Caco-2 (cell line): Measurements from ENCODE around the gene TMC1. TPM values are rescaled to one million over a fixed set of nuclear protein-coding genes. Genes with fewer than 3 reads are reported as not detected.

Experiments
- BruUV-seq: library from RNA; stranded (reverse); fragments of 400-500 nt; replicated peaks from 2 replicates; lab custom pipeline; 2021; lab: Mats Ljungman, UMichigan
- CTCF ChIA-PET: fragments of 300-600 bp; sonication (Branson Sonifier 250); formaldehyde crosslinking; loops from one replicate; lab custom pipeline; 2022; ENCODE audit warnings: antibody characterized with exemption; lab: Charles Lee
- POLR2A ChIA-PET: fragments of 300-600 bp; sonication (Branson Sonifier 250); formaldehyde crosslinking; loops from one replicate; lab custom pipeline; 2022; ENCODE audit warnings: antibody characterized with exemption; lab: Charles Lee
- DNase-seq, 2 experiments: peaks; one replicate each; pipeline versions ENCODE4 v3.0.0 to v3.0.0-alpha.2; 2020 to 2022
- H3K27me3 ChIP-seq: replicated peaks from 2 replicates; pipeline ENCODE4 v1.6.0; 2011; ENCODE audit warnings: low read length; ENCODE audit not compliant: control insufficient read depth, insufficient read depth
- H3K36me3 ChIP-seq: 2 replicates; pipeline ENCODE4 v1.5.1; 2011; ENCODE audit warnings: low read length; ENCODE audit not compliant: control insufficient read depth, insufficient read depth
- H3K4me1 ChIP-seq: fragments of 250-450 bp; sonication (Bioruptor Pico); 2 replicates; pipeline ENCODE4 v1.5.1; 2020; ENCODE audit warnings: mild to moderate bottlenecking
- H3K4me3 ChIP-seq: 2 replicates; pipeline ENCODE4 v1.5.1; 2011; ENCODE audit warnings: low read depth, mild to moderate bottlenecking, control low read depth, low read length
- H3K9me3 ChIP-seq: fragments of 250-450 bp; sonication (Bioruptor Pico); 2 replicates; pipeline ENCODE4 v1.5.1; 2020; ENCODE audit warnings: mild to moderate bottlenecking, moderate library complexity
- H3K27ac Mint-ChIP-seq: one replicate; pipeline ENCODE4 v1.8.0; 2022; ENCODE audit warnings: mixed read lengths; ENCODE audit not compliant: unreplicated experiment
- H3K27me3 Mint-ChIP-seq: one replicate; pipeline ENCODE4 v1.8.0; 2022; ENCODE audit warnings: mixed read lengths; ENCODE audit not compliant: insufficient read depth, unreplicated experiment
- H3K36me3 Mint-ChIP-seq: one replicate; pipeline ENCODE4 v1.8.0; 2022; ENCODE audit warnings: mild to moderate bottlenecking, mixed read lengths; ENCODE audit not compliant: insufficient read depth, unreplicated experiment
- H3K4me1 Mint-ChIP-seq: one replicate; pipeline ENCODE4 v1.8.0; 2022; ENCODE audit warnings: low read depth, mixed read lengths; ENCODE audit not compliant: unreplicated experiment
- H3K4me3 Mint-ChIP-seq: one replicate; pipeline ENCODE4 v1.8.0; 2022; ENCODE audit warnings: mild to moderate bottlenecking, moderate library complexity, mixed read lengths; ENCODE audit not compliant: unreplicated experiment
- H3K9me3 Mint-ChIP-seq: one replicate; pipeline ENCODE4 v1.8.0; 2022; ENCODE audit warnings: mixed read lengths; ENCODE audit not compliant: unreplicated experiment
- CTCF ChIP-seq, 2 experiments: fragments of 200-600 bp in 1 of 2; IDR thresholded peaks; 1 replicate in 1 of 2; 2 replicates in 1 of 2; pipeline versions ENCODE4 v1.5.1 to v1.8.0; 2011 to 2022; ENCODE audit warnings: antibody characterized with exemption in 1 of 2, control low read depth in 1 of 2, inconsistent platforms in 1 of 2, low read depth in 1 of 2, low read length in 1 of 2, mild to moderate bottlenecking in 1 of 2, moderate library complexity in 1 of 2; ENCODE audit not compliant: insufficient read depth in 1 of 2, severe bottlenecking in 1 of 2, unreplicated experiment in 1 of 2
- intact Hi-C: fragments of 100-400 bp; cut with micrococcal nuclease; formaldehyde crosslinking; loops from one replicate; pipeline ENCODE4 v1.10.0; 2022; ENCODE audit not compliant: unreplicated experiment
- total RNA-seq: library from RNA; stranded (reverse); gene quantifications from 2 replicates; pipeline ENCODE4 v1.2.3, GENCODE V29; 2022

Gene TMC1
- total RNA-seq, 1 experiment from 2014 or later = not detected

GRCh38 chr9:72579190-72579589 lies 57.8 kb downstream of the TMC1 start:
- H3K4me3 Mint-ChIP-seq = no peak overlapping the region

DNA sequence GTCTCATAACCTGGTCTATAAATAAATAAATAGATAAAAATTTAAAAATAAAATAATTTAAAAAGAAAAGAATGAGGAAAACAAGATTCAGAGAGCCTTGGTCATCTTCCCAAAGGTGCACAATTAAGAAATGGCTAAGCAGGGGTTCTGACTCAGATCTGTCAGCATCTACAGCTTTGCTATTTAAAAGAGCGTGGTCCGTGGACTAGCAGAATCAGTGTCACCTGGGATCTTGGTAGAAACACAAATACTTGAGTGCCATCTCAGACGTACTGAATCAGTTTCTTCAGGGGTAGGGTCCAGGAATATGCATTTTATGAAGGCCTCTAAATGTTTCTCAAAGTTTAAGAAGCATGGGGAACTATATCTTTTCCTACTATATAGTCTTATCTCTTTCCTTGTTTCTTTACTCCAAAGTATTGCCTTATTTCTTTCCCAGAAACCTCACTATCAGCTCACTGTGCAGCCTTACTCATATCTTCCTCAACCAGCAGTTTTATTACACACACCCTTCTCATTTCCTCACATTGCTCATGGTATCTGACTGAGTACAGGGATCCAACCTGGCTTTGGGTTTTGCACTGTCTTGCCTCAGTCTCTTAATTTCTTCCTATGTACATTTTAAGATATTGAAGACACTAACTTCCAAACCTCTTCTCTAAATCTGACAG lies 58.6 kb downstream of the TMC1 start:
- Histone ChIP-seq H3K9me3 (no peaks in the 10 kb centered on the region), H3K4me3 (no peak overlapping the region), H3K36me3 (no peaks in the 10 kb centered on the region), H3K4me1 (no peaks in the 10 kb centered on the region), H3K27me3 (no peaks in the 10 kb centered on the region)
- intact Hi-C loops = no loop called here
- Mint-ChIP-seq H3K27me3 (no peaks in the 10 kb centered on the region), H3K4me3 (no peak overlapping the region), H3K36me3 (no peaks in the 10 kb centered on the region), H3K9me3 (no peaks in the 10 kb centered on the region), H3K27ac (no peak overlapping the region), H3K4me1 (peaks cover under 1% of the 10 kb centered on the region)
- ChIA-PET CTCF (no interaction called here), POLR2A (no interaction called here)
- BruUV-seq = no TSS peak
- TF ChIP-seq CTCF (IDR thresholded peaks at IDR 0.05; ENCODE audit: insufficient read depth in 1 of 2, low read depth in 1 of 2, low read length in 1 of 2, severe bottlenecking in 1 of 2, unreplicated experiment in 1 of 2) = no peak
- no peak for DNase-seq

More at GRCh38 chr9:72579190-72579589, 57.8 kb downstream of the TMC1 start:
- TF ChIP-seq CTCF (IDR thresholded peaks at IDR 0.05; ENCODE audit: insufficient read depth in 1 of 2, low read depth in 1 of 2, low read length in 1 of 2, severe bottlenecking in 1 of 2, unreplicated experiment in 1 of 2) = no peak
- Mint-ChIP-seq H3K9me3 (no peaks in the 10 kb centered on the region), H3K4me1 (no peaks in the 10 kb centered on the region), H3K27ac (no peak overlapping the region), H3K36me3 (no peaks in the 10 kb centered on the region), H3K27me3 (no peaks in the 10 kb centered on the region)
- H3K27me3 ChIP-seq = no peaks in the 10 kb centered on the region
- no peaks in the 10 kb centered on the region for H3K36me3 ChIP-seq
- H3K4me1 ChIP-seq = no peaks in the 10 kb centered on the region
- ChIA-PET CTCF (no interaction called here), POLR2A (no interaction called here)
- no TSS peak for BruUV-seq
- no peak overlapping the region for H3K4me3 ChIP-seq
- intact Hi-C loops = no loop called here
- H3K9me3 ChIP-seq = no peaks in the 10 kb centered on the region
- DNase-seq = no peak

DNA sequence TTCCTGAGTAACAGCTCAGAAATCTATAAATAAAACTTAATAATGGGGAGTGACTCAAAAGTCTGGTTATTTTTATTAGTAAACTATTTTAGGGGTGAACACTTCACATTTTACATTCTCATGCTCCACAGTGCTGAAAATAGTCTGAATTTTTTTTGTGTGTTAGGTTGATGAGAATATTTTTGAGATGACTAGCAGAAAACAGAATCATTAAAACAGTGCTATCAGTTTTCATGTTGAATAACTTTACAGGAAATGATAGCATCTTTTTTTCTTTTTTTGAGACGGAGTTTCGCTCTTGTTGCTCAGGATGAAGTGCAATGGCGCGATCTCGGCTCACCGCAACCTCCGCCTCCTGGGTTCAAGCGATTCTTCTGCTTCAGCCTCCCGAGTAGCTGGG lies 60.3 kb downstream of the TMC1 start:
- no TSS peak for BruUV-seq
- no peak for TF ChIP-seq CTCF (IDR thresholded peaks at IDR 0.05; ENCODE audit: insufficient read depth in 1 of 2, low read depth in 1 of 2, low read length in 1 of 2, severe bottlenecking in 1 of 2, unreplicated experiment in 1 of 2)
- H3K4me3 ChIP-seq = no peak overlapping the region
- no peaks in the 10 kb centered on the region for H3K27me3 ChIP-seq
- Mint-ChIP-seq H3K4me3 (no peak overlapping the region), H3K36me3 (no peaks in the 10 kb centered on the region), H3K27ac (no peak overlapping the region), H3K9me3 (no peaks in the 10 kb centered on the region), H3K27me3 (no peaks in the 10 kb centered on the region), H3K4me1 (peaks cover 8% of the 10 kb centered on the region)
- intact Hi-C loops = no loop called here
- DNase-seq = no peak
- ChIA-PET POLR2A (no interaction called here), CTCF (no interaction called here)
- H3K9me3 ChIP-seq = no peaks in the 10 kb centered on the region
- H3K4me1 ChIP-seq = no peaks in the 10 kb centered on the region
- no peaks in the 10 kb centered on the region for H3K36me3 ChIP-seq
